DLD1 (cell line): ENCODE data around the gene HIPK3.

Experiments
- in situ Hi-C: cut with HindIII; loops from 2 replicates; pipeline ENCODE4 v1.10.0; 2017; ENCODE audit warnings: low sequenced_read_pairs

The HIPK3 gene

DNA sequence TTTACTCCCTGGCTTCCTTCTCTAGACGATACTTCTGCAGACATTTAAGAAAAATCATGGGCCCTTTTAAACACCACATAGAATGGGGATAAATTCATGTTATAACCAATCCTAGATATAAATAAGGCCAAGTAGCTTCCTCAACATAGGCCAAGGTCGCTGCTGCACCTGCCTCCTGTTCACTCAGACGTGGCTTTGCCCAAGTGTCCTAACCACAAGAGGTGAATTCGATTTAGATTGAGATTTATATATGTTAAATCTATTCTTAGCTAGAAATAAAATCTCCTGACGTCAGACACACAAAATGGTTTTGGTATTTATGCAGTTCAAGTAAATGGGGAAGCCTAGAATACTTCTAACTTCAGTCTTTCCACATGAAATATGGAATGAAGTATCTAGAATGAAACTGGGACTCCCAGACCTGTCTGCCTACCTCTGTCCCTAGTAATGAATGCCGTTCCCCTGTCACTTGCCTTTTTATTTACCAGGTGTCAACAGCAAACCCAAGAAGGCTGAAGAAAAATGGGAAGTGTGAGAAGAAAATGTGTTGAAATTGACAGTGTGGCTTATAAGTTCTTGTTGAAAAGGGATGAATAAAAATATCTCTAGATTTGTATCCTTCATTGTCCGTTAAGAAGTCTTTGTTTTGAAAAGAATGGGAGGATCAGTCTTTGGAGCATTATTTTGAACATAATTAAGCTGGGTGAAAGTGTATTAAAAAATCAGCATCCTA is 131.8 kb downstream of the HIPK3 start:
- in situ Hi-C loops = no loop called here

DNA sequence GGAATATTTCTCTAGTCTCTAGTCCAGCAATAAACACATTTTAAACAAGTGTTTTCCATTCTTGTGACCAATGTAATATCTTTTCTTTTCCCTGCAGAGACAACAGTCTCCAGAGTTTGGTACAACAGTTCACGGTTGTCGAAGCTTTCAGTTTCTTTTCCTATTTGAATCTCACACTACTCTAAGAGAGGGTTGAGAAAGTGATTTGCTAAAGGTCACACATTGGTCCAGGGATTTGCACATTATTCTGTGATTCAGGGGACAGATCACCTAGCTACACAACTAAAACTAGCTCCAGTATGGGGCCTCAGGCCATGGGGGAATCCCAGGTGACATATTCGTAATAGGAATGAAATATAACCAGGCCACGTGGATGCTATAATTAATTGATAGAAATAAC is 132.5 kb downstream of the HIPK3 start:
- in situ Hi-C loops = no loop called here

DNA sequence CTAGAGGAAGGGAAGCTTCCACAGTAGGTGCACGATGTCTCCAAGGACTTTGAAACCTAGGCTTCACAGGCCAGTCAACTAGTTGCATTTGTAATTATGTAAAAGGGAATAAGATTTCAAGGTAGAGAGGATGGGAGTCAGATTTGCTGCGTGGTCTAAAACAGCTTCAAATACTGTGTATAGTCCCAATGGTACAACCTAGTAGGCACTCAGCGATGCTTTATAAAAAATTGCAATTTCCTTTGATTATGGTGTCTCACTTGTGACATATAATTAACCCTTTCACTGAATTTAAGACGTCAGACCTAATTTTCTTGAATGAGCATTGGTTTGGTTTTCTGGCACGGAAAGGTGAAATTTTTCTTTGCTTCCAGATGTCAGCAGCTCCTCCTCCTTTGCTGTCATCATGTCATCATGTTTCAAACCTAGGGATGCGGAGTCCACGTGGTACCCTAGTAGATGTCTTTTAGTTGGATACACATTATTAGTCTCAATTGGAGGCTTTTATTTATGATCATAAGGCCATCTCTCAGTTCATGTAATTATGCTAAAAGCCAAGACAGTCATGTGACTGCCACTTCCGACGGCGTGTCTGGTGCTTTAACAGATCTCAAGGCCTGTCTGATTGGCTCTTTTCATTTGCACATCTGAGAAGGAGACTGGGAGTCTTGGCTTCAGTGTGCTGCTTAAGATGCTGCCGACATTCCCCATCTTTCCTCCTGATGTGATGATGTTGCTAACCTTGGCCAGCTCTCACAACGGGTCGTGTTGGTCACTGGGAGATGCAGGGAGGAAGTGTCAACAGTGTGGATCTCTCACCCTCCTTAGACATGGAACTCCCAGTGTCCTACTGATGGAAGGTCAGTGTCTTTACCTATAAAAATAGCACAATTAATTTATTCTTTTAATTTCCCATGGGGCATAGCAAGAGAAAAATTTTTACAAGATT is 134.0 kb downstream of the HIPK3 start:
- in situ Hi-C loops = no loop called here

DNA sequence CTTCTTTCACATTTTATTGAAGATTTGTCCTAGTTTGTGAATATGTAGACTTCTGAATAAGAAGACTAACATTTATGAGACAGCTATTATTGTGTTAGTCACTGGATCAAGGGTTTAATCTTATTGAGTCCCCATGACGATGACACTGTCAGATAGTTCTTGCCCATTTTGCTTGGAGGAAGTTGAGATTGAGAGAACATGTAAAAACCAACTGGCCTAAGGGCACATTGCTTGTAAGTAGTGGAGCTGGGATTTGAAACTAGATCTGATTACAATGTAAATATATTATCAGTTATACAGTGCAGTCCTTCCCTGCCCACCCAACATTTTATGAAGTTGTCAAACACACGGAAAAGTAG is 134.7 kb downstream of the HIPK3 start:
- in situ Hi-C loops = no loop called here

DNA sequence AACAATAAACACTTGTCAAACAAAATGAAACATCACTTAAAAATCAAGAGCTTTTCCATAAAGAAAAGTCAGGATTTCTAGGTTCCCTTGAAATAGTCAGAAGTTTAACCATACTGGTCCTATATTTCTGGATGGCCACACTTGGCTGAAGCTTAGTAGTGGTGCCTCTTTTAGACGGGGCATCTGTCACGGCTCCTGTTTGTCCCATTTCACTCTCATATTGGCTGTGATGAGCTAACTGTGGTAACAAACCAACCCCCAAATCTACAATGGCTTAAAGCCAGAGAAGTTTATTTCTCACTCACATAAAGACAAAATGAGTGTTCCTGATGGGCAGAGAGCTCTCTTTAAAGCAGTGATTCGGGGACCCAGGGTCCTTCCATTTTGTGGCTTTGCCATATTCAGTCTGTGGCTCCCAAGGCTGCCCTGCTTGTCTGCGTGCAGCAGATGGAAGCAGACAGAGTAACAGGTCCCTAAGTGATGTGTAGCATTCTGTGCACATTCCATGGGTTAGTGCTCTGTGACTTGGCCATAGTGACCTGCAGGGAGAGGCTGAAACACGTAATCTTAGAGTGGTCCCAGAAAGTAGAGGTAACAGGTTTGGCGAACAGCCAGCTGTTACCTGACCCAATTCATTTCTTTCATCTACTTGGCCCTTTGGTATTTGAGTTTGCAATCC is 137.4 kb downstream of the HIPK3 start:
- in situ Hi-C loops = no loop called here

DNA sequence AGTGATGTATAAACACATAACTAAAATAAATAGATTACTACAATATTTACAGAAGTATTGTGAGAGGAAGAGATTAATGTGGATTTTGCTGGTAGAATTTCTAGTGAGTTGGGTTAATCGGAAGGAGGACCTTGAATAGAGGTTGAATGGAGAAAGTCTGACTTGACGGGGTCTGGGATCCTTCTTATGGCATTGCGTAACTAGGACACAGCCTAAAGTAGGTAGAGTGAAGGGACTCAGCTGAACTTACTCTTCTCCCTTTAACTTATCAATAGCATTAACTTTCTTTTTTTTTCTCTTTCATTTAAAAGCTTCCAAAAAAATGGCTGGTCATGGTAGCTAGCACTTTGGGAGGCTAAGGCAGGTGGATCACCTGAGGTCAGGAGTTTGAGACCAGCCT is 139.2 kb downstream of the HIPK3 start:
- in situ Hi-C loops = no loop called here

DNA sequence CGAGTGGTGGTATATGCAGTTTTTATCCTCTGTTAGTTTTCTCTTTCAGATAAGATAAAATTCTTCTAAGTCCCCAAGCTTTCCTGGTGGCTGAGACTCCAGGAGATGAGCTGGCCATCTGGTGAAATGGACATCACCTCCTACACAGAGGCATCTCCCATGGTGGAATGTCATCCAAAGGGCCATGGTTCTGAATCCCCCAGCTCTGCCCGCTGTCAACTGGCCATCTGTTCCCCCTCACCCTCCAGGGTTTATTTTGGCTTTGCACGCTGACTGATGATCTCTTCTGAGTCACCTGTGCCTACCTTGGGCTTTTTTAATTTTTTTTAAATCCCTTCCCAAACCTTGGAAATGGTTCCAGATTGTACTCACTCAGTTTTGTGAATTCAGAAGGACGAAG is 142.2 kb downstream of the HIPK3 start:
- in situ Hi-C loops = no loop called here

DNA sequence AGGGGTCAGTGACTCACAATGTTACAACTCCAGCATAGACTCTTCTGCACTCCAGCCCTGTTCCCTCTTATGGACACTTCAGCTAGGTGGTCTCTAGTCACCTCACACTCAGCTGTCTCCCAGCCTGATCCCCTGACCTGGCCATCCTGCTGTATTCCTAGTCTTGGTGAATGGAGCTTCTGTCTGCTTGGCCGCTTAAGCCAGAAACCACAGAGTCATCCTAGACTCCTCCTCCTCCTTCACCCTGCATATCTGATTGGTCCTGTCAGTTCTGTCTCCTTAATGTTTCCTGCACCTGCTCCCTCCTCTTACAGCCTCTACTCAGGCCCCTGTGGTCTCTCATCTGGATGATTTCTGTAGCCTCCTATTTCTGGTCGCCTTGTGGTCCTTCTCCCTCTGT is 144.9 kb downstream of the HIPK3 start:
- in situ Hi-C loops = no loop called here

DNA sequence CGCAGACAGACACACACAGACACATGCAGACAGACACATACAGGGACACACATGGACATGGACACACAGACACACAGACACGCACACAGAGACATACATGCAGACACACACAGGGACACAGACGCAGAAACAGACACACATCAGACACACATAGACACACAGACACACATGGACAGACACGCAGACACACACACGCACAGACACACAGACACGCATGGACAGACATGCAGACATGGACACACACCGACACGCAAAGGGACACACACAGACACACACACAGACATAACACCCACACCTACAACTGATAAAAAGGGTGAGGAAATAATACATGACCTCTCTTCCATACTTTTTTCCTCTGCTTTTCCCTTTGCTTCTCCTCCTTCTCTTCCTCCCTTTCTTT is 146.2 kb downstream of the HIPK3 start:
- in situ Hi-C loops = no loop called here

DNA sequence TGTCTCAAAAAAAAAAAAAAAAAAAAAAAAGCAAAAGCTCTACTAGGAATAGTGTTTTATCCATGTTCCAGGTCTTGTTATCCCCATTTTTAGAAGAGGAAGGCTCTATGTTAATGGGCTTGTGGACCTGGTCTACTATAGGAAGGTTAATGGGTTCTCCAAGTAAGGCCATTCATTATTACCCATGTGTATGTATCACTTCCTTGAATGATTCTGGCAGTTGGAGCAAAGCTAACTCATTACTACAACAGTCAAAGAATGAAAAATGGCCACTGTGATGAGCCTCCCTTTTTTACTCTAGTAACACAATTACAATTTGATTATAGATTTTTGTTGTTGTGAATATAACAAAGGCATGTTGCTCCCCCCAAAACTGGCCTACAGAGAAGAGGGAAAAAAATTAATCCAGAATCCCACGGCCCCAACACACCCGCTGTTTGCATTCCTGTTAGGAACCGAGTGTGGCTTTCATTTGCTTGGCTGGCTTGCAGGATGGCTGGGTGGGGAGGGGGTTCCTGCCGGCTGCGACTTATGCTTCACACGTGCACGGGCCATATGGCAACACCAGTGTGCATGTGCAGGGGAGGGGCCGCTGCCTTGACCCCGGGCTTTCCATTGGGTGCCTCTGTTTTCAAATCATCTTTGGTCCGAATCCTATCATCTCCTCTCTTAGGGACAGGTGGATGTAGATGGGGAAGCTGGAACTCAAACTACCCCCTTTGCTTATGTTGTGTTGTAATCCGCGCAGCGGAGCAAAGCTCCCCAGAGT is 148.8 kb downstream of the HIPK3 start:
- in situ Hi-C loops = no loop called here
